H1 (cell line): ENCODE data around the gene SLC30A10. TPM values are rescaled to one million over a fixed set of nuclear protein-coding genes. Genes with fewer than 3 reads are reported as not detected.

Experiments
- BRCA1 ChIP-seq: IDR thresholded peaks from 2 replicates; pipeline ENCODE4 v1.6.1; 2012; ENCODE audit warnings: low read depth, low read length, improper control_type of control experiment
- CHD7 ChIP-seq: fragments of 300-600 bp; sonication (generic); IDR thresholded peaks from 2 replicates; pipeline ENCODE4 v1.7.1; 2012; ENCODE audit warnings: low read length, moderate library complexity, mild to moderate bottlenecking, inconsistent platforms; ENCODE audit not compliant: insufficient replicate concordance
- E2F6 ChIP-seq: IDR thresholded peaks from 2 replicates; pipeline ENCODE4 v1.6.1; 2012; ENCODE audit warnings: inconsistent platforms
- KDM5A ChIP-seq: fragments of 200-600 bp; IDR thresholded peaks from 2 replicates; pipeline ENCODE4 v1.7.1; 2012; ENCODE audit warnings: mild to moderate bottlenecking, low read length, inconsistent platforms, mixed read lengths
- MAFK ChIP-seq: IDR thresholded peaks from 2 replicates; pipeline ENCODE4 v1.6.1; 2012; ENCODE audit warnings: low read depth, mild to moderate bottlenecking, improper control_type of control experiment, low read length
- NANOG ChIP-seq: IDR thresholded peaks from 2 replicates; pipeline ENCODE4 v1.6.1; 2011; ENCODE audit warnings: low read length, low read depth, mild to moderate bottlenecking, inconsistent platforms; ENCODE audit not compliant: insufficient read depth, poor library complexity, severe bottlenecking
- NRF1 ChIP-seq: IDR thresholded peaks from 2 replicates; pipeline ENCODE4 v1.6.1; 2011; ENCODE audit warnings: mild to moderate bottlenecking, low read depth, low read length, improper control_type of control experiment
- polyA plus RNA-seq, 7 experiments: library from polyadenylated mRNA; depleted of rRNA in 3 of 7; stranded (reverse) in 5 of 7; unstranded in 2 of 7; fragments of >200 nt in 5 of 7; fragments of 200-250 nt in 2 of 7; gene quantifications; 1 replicate in 5 of 7; 2 replicates in 1 of 7; 4 replicates in 1 of 7; pipeline versions ENCODE4 v1.2.1 to v1.2.3, GENCODE V29; 2011 to 2013; ENCODE audit warnings: missing spikeins in 2 of 7, mixed read lengths in 2 of 7
- total RNA-seq: library from RNA; stranded (reverse); fragmentation: NEBNext Ultra II Directional; extraction: Animal tissue kit (Norgen Biotek cat#: 25700); gene quantifications from 2 replicates; pipeline ENCODE4 v1.2.1, GENCODE V29; 2021

The SLC30A10 gene
- total and polyA plus RNA-seq, 2 of the 8 experiments (the other 6 are each of a cell fraction or from before 2014, with no cell fraction given), result 0.23 to 0.61 TPM

- TF ChIP-seq CHD7, result no peak
- no peak for TF ChIP-seq NANOG
- TF ChIP-seq E2F6, result no peak
- TF ChIP-seq BRCA1, result no peak
- no peak for TF ChIP-seq MAFK
- no peak for TF ChIP-seq KDM5A
- TF ChIP-seq NRF1, result no peak
Observed at GRCh38 chr1:219900201-219900600, 28.2 kb downstream of the SLC30A10 start (continued).
